ENCODE results near the gene PALLD.

GRCh38 chr4:168528131-168528949, 31.5 kb downstream of the PALLD start:
- TF ChIP-seq CTCF (IDR thresholded peaks at IDR 0.05) (no peak), POLR2A (IDR thresholded peaks at IDR 0.05) (no peak)
